DMS153 treated with DMSO at 0.1 percent for 48 hours (cell line): ENCODE results near the gene IL17REL.
"Not testable (repeated sequence)": the region's sequence is repeated elsewhere in the genome, so short reads cannot be mapped to it uniquely, and the experiment has no call there.

ENCODE experiments used
- DNase-seq: peaks from one replicate; lab custom pipeline; 2025; ENCODE audit not compliant: unreplicated experiment; lab: John Stamatoyannopoulos, UW

IL17REL gene

DNA sequence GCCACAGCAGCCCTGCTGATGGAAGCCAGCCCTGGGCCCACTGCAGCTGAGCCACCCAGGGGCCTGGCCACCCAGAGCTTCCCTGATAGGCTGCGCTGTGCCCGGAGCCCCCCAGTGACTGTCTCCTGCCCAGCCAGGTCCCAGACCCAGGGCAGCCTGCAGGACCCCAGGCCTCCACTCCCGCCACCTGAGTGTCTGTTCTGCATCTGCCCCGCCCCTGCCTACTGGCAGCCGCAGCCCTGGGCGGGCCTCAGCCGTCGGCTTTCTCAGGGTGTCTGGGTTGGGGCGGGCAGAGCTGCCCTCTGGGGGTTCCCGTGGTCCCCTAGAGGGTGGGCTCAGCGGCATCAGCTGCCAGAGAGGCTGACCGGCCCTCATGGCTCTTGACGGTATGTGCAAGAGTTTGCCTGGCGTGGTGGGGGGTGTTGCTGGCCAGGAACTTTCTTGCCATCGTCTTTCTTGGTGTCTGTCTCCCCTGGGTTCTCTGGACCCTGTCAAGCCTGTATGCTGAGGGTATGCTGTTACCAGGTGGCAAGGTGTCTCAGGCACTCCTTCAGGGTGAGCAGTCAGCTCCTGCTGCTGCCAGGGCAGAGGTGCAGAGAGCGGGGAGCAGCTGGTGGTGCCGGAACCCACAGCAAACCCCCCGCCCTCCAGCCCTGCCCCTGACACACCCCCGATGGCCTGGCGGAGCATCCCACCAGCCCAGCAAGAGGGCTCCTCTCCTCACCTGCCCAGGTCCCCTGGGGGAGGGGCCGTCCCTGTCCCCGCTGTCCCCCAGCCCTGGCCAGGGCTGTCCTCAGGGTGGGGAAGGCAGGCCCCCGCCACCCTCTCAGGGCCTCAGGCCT, 64.2 kb downstream of the IL17REL start:
- no peak for DNase-seq

- DNase-seq: no peak
These were observed 65.3 kb downstream of the IL17REL start for GRCh38 chr22:49947296-49947622.

GRCh38 chr22:49946612-49947295, 65.8 kb downstream of the IL17REL start:
- no peak for DNase-seq

GRCh38 chr22:49945042-49945794, 67.3 kb downstream of the IL17REL start:
- DNase-seq: not testable (repeated sequence)
